Keratinocyte (primary cell): Measurements from ENCODE around the gene SEPTIN10.
"Not testable (repeated sequence)": the region's sequence is repeated elsewhere in the genome, so short reads cannot be mapped to it uniquely, and the experiment has no call there.

Experiments
- CTCF ChIP-seq, 3 experiments: IDR thresholded peaks in 1 of 3; conservative IDR thresholded peaks in 1 of 3; optimal IDR thresholded peaks in 1 of 3; 2 replicates in 2 of 3; 3 replicates in 1 of 3; pipeline versions ENCODE3 to v1.5.1; 2011; ENCODE audit warnings: low read length in 3 of 3, mild to moderate bottlenecking in 3 of 3, moderate library complexity in 2 of 3, control low read depth in 1 of 3, inconsistent platforms in 1 of 3; ENCODE audit not compliant: insufficient read depth in 2 of 3; ENCODE audit errors: extremely low read depth in 1 of 3
- EZH2 ChIP-seq: IDR thresholded peaks from one replicate; pipeline ENCODE4 v1.6.1; 2012; ENCODE audit warnings: inconsistent platforms, mild to moderate bottlenecking, low read length, moderate library complexity

GRCh38 chr2:109536556-109536955 lies 77.2 kb downstream of the SEPTIN10 start:
- TF ChIP-seq CTCF (optimal IDR thresholded peaks at IDR 0.05 in 1 of 3, IDR thresholded peaks at IDR 0.05 in 1 of 3, conservative IDR thresholded peaks at IDR 0.05 in 1 of 3; ENCODE audit: extremely low read depth in 1 of 3, insufficient read depth in 2 of 3, low read length in 3 of 3); EZH2: not testable (repeated sequence)
